Measurements from ENCODE around the gene CDC42SE2.

- TF ChIP-seq, protein P1, sequence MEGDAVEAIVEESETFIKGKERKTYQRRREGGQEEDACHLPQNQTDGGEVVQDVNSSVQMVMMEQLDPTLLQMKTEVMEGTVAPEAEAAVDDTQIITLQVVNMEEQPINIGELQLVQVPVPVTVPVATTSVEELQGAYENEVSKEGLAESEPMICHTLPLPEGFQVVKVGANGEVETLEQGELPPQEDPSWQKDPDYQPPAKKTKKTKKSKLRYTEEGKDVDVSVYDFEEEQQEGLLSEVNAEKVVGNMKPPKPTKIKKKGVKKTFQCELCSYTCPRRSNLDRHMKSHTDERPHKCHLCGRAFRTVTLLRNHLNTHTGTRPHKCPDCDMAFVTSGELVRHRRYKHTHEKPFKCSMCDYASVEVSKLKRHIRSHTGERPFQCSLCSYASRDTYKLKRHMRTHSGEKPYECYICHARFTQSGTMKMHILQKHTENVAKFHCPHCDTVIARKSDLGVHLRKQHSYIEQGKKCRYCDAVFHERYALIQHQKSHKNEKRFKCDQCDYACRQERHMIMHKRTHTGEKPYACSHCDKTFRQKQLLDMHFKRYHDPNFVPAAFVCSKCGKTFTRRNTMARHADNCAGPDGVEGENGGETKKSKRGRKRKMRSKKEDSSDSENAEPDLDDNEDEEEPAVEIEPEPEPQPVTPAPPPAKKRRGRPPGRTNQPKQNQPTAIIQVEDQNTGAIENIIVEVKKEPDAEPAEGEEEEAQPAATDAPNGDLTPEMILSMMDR (IDR thresholded peaks at IDR 0.05; ENCODE audit: low read length) = no peak
- TF ChIP-seq EZH2 (IDR thresholded peaks at IDR 0.05; ENCODE audit: borderline replicate concordance, low read length) = no peak
Observed at GRCh38 chr5:131384616-131385214, 120.9 kb downstream of the CDC42SE2 start.

Measured in OCI-LY1 (cell line).